ENCODE measurements around the gene KRTAP11-1.
A peak's percentile ranks its signal among the peaks of the same experiment; 100 is the strongest.

Gene KRTAP11-1, protein sequence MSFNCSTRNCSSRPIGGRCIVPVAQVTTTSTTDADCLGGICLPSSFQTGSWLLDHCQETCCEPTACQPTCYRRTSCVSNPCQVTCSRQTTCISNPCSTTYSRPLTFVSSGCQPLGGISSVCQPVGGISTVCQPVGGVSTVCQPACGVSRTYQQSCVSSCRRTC

GRCh38 chr21:30881480-30881879, at the start of gene KRTAP11-1:
KRTAP11-1 (minus strand) TSS chr21:30881580; CDS start chr21:30881524, 56 bp downstream.
- no peak for DNase-seq

DNA sequence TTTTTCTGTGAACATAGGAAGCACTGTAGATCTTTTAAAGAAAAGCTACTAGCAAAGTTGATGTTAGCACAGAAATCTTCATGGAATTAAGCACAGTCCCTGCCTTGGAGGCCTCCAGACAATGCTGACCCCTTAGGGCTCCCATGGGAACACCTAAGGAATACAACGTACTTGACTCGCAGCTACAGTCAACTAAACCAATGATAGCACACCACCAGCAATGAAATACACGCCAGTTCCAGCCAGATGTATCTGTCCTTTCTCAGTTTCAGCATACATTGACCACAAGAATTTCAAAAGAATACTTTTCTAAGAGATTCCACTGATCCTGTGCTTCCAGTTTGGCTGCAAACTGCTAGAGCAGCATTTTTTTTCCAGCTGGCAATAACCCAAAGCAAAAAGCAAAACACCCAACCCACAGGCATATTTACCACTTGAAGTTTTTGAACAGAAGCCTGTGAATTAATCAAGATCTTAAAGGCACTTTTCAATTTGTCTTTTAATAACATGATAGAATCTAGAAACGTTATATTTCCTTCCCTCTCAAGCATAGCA, 42.8 kb upstream of the KRTAP11-1 start:
- DNase-seq: no peak

- DNase-seq: no peak
These were observed 39.7 kb upstream of the KRTAP11-1 start for GRCh38 chr21:30921129-30921528.

DNA sequence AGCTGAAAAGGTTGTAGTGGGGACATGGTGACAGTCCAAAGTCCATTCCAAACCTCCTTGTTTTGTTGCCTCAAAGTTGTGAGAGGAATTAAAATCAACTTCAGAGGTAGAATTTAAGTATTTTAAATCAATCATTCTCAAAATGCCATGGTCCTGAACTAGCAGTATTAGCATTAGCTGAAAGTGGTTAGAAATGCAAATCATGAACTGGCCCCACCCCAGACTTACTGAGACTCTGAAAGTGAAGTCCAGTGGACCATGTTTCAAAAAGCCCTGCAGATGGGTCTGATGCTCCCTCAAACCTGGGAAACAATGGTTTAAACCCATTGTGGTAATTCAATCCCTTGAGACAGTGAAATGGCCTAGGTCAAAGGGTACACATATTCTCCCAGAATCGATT, 36.2 kb upstream of the KRTAP11-1 start:
- no peak for DNase-seq

GRCh38 chr21:30900881-30901280, 19.5 kb upstream of the KRTAP11-1 start:
- no peak for DNase-seq

GRCh38 chr21:30882866-30883597, 1.7 kb upstream of the KRTAP11-1 start:
- no peak for DNase-seq

GRCh38 chr21:30880914-30881313, 466 bp downstream of the KRTAP11-1 start:
- no peak for DNase-seq

GRCh38 chr21:30874526-30874925, 6.9 kb downstream of the KRTAP11-1 start:
- DNase-seq: no peak

GRCh38 chr21:30847627-30848500, 33.5 kb downstream of the KRTAP11-1 start:
- DNase-seq: no peak

GRCh38 chr21:30842990-30843389, 38.4 kb downstream of the KRTAP11-1 start:
- DNase-seq: no peak

- DNase-seq: peak in 1 of 2 donors; percentile 6
These were observed 42.1 kb downstream of the KRTAP11-1 start for GRCh38 chr21:30839304-30839703.

GRCh38 chr21:30838536-30838935, 42.8 kb downstream of the KRTAP11-1 start:
- DNase-seq: no peak

DNA sequence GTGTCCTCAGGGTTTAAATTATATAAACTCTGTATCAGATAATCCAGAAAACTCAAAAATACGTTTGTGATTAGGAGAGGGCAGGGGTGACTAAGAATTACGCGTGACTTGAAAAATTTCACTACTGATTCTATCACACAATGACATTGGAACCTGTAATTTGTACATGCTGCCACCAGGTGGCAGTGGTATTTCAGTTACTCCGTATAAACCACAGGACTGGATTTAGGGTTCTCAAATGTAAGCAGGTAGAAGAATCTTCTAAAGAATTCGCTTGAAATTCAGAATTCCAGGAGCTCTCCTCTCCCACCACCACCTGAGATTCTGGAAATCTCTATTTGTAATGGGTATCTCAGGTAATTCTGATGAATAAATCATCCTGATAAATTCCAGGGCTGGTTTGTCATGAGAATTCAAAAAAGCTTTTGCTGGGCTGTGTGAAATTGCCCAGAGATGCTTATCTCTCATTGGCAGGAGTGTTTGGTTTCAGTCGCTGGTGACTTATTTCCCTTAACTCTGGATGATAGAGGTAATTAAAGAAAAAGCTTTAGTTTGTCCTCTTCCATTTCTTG, 50.1 kb downstream of the KRTAP11-1 start:
- DNase-seq: peak; percentile 20 to 46

Data from CD4-positive, alpha-beta T cell treated with Interleukin-4 for 1 hour (primary cell).